OCI-LY7 (cell line): ENCODE measurements around the gene KCNJ2. TPM values are rescaled to one million over a fixed set of nuclear protein-coding genes. Genes with fewer than 3 reads are reported as not detected.

Experiments
- BruUV-seq: library from RNA; stranded (reverse); fragments of 400-500 nt; replicated peaks from 2 replicates; lab custom pipeline; 2021; lab: Mats Ljungman, UMichigan
- CTCF ChIA-PET: fragments of 300-600 bp; sonication (Branson Sonifier 250); formaldehyde crosslinking; loops from one replicate; lab custom pipeline; 2022; ENCODE audit warnings: antibody characterized with exemption; ENCODE audit not compliant: unreplicated experiment; lab: Charles Lee
- POLR2A ChIA-PET: fragments of 300-600 bp; sonication (Branson Sonifier 250); formaldehyde crosslinking; loops from one replicate; lab custom pipeline; 2022; ENCODE audit warnings: antibody characterized with exemption; lab: Charles Lee
- DNase-seq: peaks from one replicate; pipeline ENCODE4 v3.0.0-alpha.2; 2015; ENCODE audit warnings: low spot score
- H2AFZ ChIP-seq: fragments of 200-600 bp; sonication (generic), shearing (Covaris generic); 2 replicates; pipeline ENCODE4 v1.6.1; 2014; ENCODE audit warnings: mild to moderate bottlenecking, antibody characterized with exemption, low read length, moderate library complexity
- H3K27ac ChIP-seq: fragments of 200-600 bp; sonication (generic); 2 replicates; pipeline ENCODE4 v1.5.1; 2014; ENCODE audit warnings: mixed run types, low read depth, mild to moderate bottlenecking, moderate library complexity, low read length, inconsistent platforms; ENCODE audit not compliant: poor library complexity, severe bottlenecking
- H3K36me3 ChIP-seq: fragments of 200-600 bp; sonication (generic); 2 replicates; pipeline ENCODE4 v1.6.1; 2014; ENCODE audit warnings: mild to moderate bottlenecking, antibody characterized with exemption, low read length, moderate library complexity, mixed read lengths; ENCODE audit not compliant: insufficient read depth
- H3K4me1 ChIP-seq: fragments of 200-600 bp; sonication (generic); 2 replicates; pipeline ENCODE4 v1.5.1; 2014; ENCODE audit warnings: mild to moderate bottlenecking, low read length; ENCODE audit not compliant: insufficient read depth, poor library complexity, severe bottlenecking
- H3K4me2 ChIP-seq: fragments of 200-600 bp; sonication (generic); 2 replicates; pipeline ENCODE4 v1.6.1; 2014; ENCODE audit warnings: mild to moderate bottlenecking, low read length
- H3K4me3 ChIP-seq: fragments of 200-600 bp; sonication (generic); 2 replicates; pipeline ENCODE4 v1.5.1; 2014; ENCODE audit warnings: mild to moderate bottlenecking, low read depth, low read length; ENCODE audit not compliant: poor library complexity, severe bottlenecking
- H3K79me2 ChIP-seq: fragments of 200-600 bp; sonication (generic); 2 replicates; pipeline ENCODE4 v1.6.1; 2016; ENCODE audit warnings: low read depth, mild to moderate bottlenecking, low read length, moderate library complexity, mixed read lengths; ENCODE audit not compliant: insufficient read depth
- H3K9me2 ChIP-seq: fragments of 200-600 bp; sonication (generic); 2 replicates; pipeline ENCODE4 v1.6.1; 2016; ENCODE audit warnings: mild to moderate bottlenecking, low read length, mixed read lengths; ENCODE audit not compliant: insufficient read depth
- H3K9me3 ChIP-seq: fragments of 200-600 bp; sonication (generic); 2 replicates; pipeline ENCODE4 v1.6.1; 2014; ENCODE audit warnings: mild to moderate bottlenecking, mixed run types, low read length, mixed read lengths
- H4K20me1 ChIP-seq: fragments of 200-600 bp; sonication (generic); 2 replicates; pipeline ENCODE4 v1.6.1; 2014; ENCODE audit warnings: mild to moderate bottlenecking, antibody characterized with exemption, low read length, moderate library complexity, mixed read lengths; ENCODE audit not compliant: insufficient read depth
- CTCF ChIP-seq: fragments of 200-600 bp; sonication (generic); conservative IDR thresholded peaks from 2 replicates; pipeline ENCODE4 v1.5.1; 2014; ENCODE audit warnings: mild to moderate bottlenecking, antibody characterized with exemption, low read length, moderate library complexity, mixed read lengths
- EZH2phosphoT487 ChIP-seq: fragments of 200-600 bp; sonication (generic); IDR thresholded peaks from 2 replicates; pipeline ENCODE4 v1.6.1; 2018; ENCODE audit warnings: low read depth, borderline replicate concordance, mild to moderate bottlenecking, mixed run types, antibody characterized with exemption, low read length, moderate library complexity, mixed read lengths
- intact Hi-C: fragments of 100-400 bp; cut with micrococcal nuclease; formaldehyde crosslinking; loops from one replicate; pipeline ENCODE4 v1.10.0; 2022; ENCODE audit not compliant: unreplicated experiment
- total RNA-seq, 2 experiments: library from RNA; depleted of rRNA in 1 of 2; stranded (reverse); fragments of >200 nt in 1 of 2; shearing (Covaris generic) in 1 of 2; gene quantifications; 2 replicates each; pipeline ENCODE4 v1.2.3, GENCODE V29; 2014 to 2022

The KCNJ2 gene
- total RNA-seq, 2 experiments from 2014 or later: 0.55 to 0.88 TPM

DNA sequence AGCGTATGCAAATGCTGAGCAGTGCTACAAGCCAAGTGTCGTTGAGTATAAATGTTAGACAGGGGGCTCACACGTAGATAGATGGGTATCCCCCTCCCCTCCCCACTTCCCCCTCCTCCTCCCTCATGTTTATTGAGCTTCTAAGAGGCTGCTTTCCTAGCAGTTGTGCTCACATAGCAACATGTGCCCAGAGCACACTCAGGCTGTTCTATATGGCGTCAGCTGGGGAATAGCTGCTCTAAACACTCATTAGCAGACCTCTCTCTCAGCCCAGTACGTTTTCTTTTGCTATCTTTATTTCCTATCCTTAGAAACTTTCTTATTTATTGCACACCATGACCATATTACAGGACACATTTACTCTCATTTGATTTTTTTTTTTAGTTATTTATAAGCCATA, 1.8 kb downstream of the KCNJ2 start:
- Histone ChIP-seq H3K4me3 (no peak overlapping the region), H3K4me1 (peaks cover 14% of the 10 kb centered on the region), H4K20me1 (no peaks in the 10 kb centered on the region), H3K27ac (no peak overlapping the region), H3K79me2 (no peaks in the 10 kb centered on the region), H3K36me3 (no peaks in the 10 kb centered on the region), H3K4me2 (no peak overlapping the region), H3K9me3 (no peaks in the 10 kb centered on the region), H3K9me2 (no peaks in the 10 kb centered on the region), H2AFZ (no peak overlapping the region)
- intact Hi-C loops: no loop called here
- POLR2A ChIA-PET: interaction anchor here (0.6 to 1.3 kb wide), 9 partner anchors 19 to 659 kb away, joined by 3 to 6 read pairs (median 3); no protein-coding TSS in a partner anchor
- no peak for DNase-seq
- CTCF ChIA-PET: no interaction called here
- TF ChIP-seq CTCF (no peak), EZH2phosphoT487 (no peak)
- BruUV-seq: no TSS peak

- H3K4me3 ChIP-seq: no peak overlapping the region
- TF ChIP-seq CTCF: no peak
- TF ChIP-seq EZH2phosphoT487: no peak
- BruUV-seq: no TSS peak
- no peaks in the 10 kb centered on the region for H4K20me1 ChIP-seq
- H3K4me2 ChIP-seq: no peak overlapping the region
- H3K36me3 ChIP-seq: no peaks in the 10 kb centered on the region
- H3K9me3 ChIP-seq: no peaks in the 10 kb centered on the region
- CTCF ChIA-PET: no interaction called here
- no peak overlapping the region for H2AFZ ChIP-seq
- no peaks in the 10 kb centered on the region for H3K9me2 ChIP-seq
- POLR2A ChIA-PET: interaction anchor here (0.6 to 1.3 kb wide), 7 partner anchors 20 to 1688 kb away, joined by 3 to 6 read pairs (median 4); no protein-coding TSS in a partner anchor
- no peaks in the 10 kb centered on the region for H3K79me2 ChIP-seq
- H3K4me1 ChIP-seq: peaks cover 14% of the 10 kb centered on the region
- DNase-seq: no peak
- no peak overlapping the region for H3K27ac ChIP-seq
- intact Hi-C loops: no loop called here
These were observed 3.1 kb downstream of the KCNJ2 start for GRCh38 chr17:70172449-70172848.

GRCh38 chr17:70172923-70173322, 3.6 kb downstream of the KCNJ2 start:
- no peak overlapping the region for H3K4me3 ChIP-seq
- H2AFZ ChIP-seq: no peak overlapping the region
- H4K20me1 ChIP-seq: no peaks in the 10 kb centered on the region
- no TSS peak for BruUV-seq
- ChIA-PET POLR2A (interaction anchor here (0.6 to 1.0 kb wide), 4 partner anchors 11 to 1604 kb away, joined by 4 read pairs; no protein-coding TSS in a partner anchor), CTCF (no interaction called here)
- TF ChIP-seq CTCF: no peak
- TF ChIP-seq EZH2phosphoT487: no peak
- no peaks in the 10 kb centered on the region for H3K9me2 ChIP-seq
- intact Hi-C loops: no loop called here
- peaks cover 14% of the 10 kb centered on the region for H3K4me1 ChIP-seq
- H3K4me2 ChIP-seq: no peak overlapping the region
- no peaks in the 10 kb centered on the region for H3K79me2 ChIP-seq
- no peaks in the 10 kb centered on the region for H3K9me3 ChIP-seq
- H3K36me3 ChIP-seq: no peaks in the 10 kb centered on the region
- no peak overlapping the region for H3K27ac ChIP-seq
- no peak for DNase-seq
